Stimulated activated naive CD4-positive, alpha-beta T cell treated with Interleukin-2 at 50 U/mL for 16 hours (primary cell): ENCODE results near the gene SCTR.

ENCODE experiments used
- DNase-seq: peaks from one replicate; lab custom pipeline; 2025; lab: John Stamatoyannopoulos, UW

The SCTR gene

GRCh38 chr2:119523952-119524694 is at the start of gene SCTR:
Gene SCTR, minus strand, starts transcription at chr2:119524483. Its CDS starts 257 bp downstream, at chr2:119524226.
- no peak for DNase-seq

- no peak for DNase-seq
Measured at GRCh38 chr2:119567292-119567691, 43.0 kb upstream of the SCTR start.

- DNase-seq, result no peak
Measured at GRCh38 chr2:119565481-119565880, 41.2 kb upstream of the SCTR start.

- no peak for DNase-seq
Measured at GRCh38 chr2:119553687-119554344, 29.5 kb upstream of the SCTR start.

GRCh38 chr2:119552902-119553301 is 28.6 kb upstream of the SCTR start:
- DNase-seq, result no peak

- no peak for DNase-seq
Measured at GRCh38 chr2:119550856-119551255, 26.6 kb upstream of the SCTR start.

GRCh38 chr2:119550346-119550745 is 26.1 kb upstream of the SCTR start:
- DNase-seq, result no peak

- no peak for DNase-seq
Measured at GRCh38 chr2:119549241-119549640, 25.0 kb upstream of the SCTR start.

- no peak for DNase-seq
Measured at GRCh38 chr2:119548516-119549120, 24.3 kb upstream of the SCTR start.

GRCh38 chr2:119546447-119546767 is 22.1 kb upstream of the SCTR start:
- DNase-seq, result no peak

- DNase-seq, result no peak
Measured at GRCh38 chr2:119545754-119546446, 21.6 kb upstream of the SCTR start.

GRCh38 chr2:119544939-119545475 is 20.7 kb upstream of the SCTR start:
- no peak for DNase-seq

- peak; percentile 11 for DNase-seq
Measured at GRCh38 chr2:119544075-119544938, 20.0 kb upstream of the SCTR start, which contains the start of gene CFAP221. Gene CFAP221, plus strand, starts transcription at chr2:119544449. Its CDS starts 1,683 bp downstream, at chr2:119546132.

- DNase-seq, result no peak
Measured at GRCh38 chr2:119541476-119541875, 17.2 kb upstream of the SCTR start.

GRCh38 chr2:119537792-119538191 is 13.5 kb upstream of the SCTR start:
- DNase-seq, result no peak

- DNase-seq, result no peak
Measured at GRCh38 chr2:119536707-119537106, 12.4 kb upstream of the SCTR start.

- no peak for DNase-seq
Measured at GRCh38 chr2:119536211-119536610, 11.9 kb upstream of the SCTR start.

- DNase-seq, result no peak
Measured at GRCh38 chr2:119533560-119533959, 9.3 kb upstream of the SCTR start.

GRCh38 chr2:119531292-119531691 is 7.0 kb upstream of the SCTR start:
- no peak for DNase-seq

- DNase-seq, result no peak
Measured at GRCh38 chr2:119527999-119528398, 3.7 kb upstream of the SCTR start.

- DNase-seq, result no peak
Measured at GRCh38 chr2:119525614-119526013, 1.3 kb upstream of the SCTR start.
